Panc1 (cell line): ENCODE measurements around the gene HCRTR1.

Source experiments
- SIN3A ChIP-seq: IDR thresholded peaks from 2 replicates; pipeline ENCODE4 v1.6.1; 2012; ENCODE audit warnings: low read depth, mild to moderate bottlenecking, low read length, moderate library complexity, borderline replicate concordance; ENCODE audit not compliant: insufficient read depth
- TCF7L2 ChIP-seq: IDR thresholded peaks from 2 replicates; pipeline ENCODE4 v1.6.1; 2011; ENCODE audit warnings: mild to moderate bottlenecking, low read depth, low read length, inconsistent platforms
- TF ChIP-seq, protein P1 (sequence below): fragments of 450-650 bp; IDR thresholded peaks from 2 replicates; pipeline ENCODE4 v1.5.1; 2017; ENCODE audit warnings: mild to moderate bottlenecking
- TF ChIP-seq, protein P2 (sequence below), 2 experiments: IDR thresholded peaks; 2 replicates each; pipeline ENCODE4 v1.6.1; 2011 to 2012; ENCODE audit warnings: low read depth in 2 of 2, control low read depth in 1 of 2, low read length in 1 of 2, mild to moderate bottlenecking in 1 of 2, moderate library complexity in 1 of 2; ENCODE audit not compliant: insufficient read depth in 1 of 2

DNA sequence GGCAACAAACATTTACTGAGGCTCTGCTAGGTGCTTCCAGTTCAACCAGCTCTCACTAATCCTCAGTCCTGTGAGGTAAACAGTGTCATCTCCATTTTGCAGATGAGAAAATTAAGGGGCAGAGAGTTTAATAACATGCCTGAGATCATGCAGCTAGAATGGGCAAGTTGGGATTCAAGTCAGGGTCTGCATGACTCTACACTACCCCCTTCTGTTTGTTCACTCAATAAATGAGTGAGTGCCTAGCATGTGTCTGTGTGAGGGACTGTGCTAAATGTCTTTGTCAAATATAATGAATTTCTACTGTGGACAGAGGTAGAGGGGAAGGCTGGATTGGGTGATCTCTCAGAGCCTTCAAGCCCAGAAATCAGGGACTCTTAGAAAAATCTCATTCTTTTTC, 22.7 kb downstream of the HCRTR1 start:
- TF ChIP-seq SIN3A (no peak), TCF7L2 (no peak)
- TF ChIP-seq, protein P1, sequence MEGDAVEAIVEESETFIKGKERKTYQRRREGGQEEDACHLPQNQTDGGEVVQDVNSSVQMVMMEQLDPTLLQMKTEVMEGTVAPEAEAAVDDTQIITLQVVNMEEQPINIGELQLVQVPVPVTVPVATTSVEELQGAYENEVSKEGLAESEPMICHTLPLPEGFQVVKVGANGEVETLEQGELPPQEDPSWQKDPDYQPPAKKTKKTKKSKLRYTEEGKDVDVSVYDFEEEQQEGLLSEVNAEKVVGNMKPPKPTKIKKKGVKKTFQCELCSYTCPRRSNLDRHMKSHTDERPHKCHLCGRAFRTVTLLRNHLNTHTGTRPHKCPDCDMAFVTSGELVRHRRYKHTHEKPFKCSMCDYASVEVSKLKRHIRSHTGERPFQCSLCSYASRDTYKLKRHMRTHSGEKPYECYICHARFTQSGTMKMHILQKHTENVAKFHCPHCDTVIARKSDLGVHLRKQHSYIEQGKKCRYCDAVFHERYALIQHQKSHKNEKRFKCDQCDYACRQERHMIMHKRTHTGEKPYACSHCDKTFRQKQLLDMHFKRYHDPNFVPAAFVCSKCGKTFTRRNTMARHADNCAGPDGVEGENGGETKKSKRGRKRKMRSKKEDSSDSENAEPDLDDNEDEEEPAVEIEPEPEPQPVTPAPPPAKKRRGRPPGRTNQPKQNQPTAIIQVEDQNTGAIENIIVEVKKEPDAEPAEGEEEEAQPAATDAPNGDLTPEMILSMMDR = 0 out of 2 replicates have a peak, but pooled peaks have one; percentile 13
- TF ChIP-seq, protein P2, sequence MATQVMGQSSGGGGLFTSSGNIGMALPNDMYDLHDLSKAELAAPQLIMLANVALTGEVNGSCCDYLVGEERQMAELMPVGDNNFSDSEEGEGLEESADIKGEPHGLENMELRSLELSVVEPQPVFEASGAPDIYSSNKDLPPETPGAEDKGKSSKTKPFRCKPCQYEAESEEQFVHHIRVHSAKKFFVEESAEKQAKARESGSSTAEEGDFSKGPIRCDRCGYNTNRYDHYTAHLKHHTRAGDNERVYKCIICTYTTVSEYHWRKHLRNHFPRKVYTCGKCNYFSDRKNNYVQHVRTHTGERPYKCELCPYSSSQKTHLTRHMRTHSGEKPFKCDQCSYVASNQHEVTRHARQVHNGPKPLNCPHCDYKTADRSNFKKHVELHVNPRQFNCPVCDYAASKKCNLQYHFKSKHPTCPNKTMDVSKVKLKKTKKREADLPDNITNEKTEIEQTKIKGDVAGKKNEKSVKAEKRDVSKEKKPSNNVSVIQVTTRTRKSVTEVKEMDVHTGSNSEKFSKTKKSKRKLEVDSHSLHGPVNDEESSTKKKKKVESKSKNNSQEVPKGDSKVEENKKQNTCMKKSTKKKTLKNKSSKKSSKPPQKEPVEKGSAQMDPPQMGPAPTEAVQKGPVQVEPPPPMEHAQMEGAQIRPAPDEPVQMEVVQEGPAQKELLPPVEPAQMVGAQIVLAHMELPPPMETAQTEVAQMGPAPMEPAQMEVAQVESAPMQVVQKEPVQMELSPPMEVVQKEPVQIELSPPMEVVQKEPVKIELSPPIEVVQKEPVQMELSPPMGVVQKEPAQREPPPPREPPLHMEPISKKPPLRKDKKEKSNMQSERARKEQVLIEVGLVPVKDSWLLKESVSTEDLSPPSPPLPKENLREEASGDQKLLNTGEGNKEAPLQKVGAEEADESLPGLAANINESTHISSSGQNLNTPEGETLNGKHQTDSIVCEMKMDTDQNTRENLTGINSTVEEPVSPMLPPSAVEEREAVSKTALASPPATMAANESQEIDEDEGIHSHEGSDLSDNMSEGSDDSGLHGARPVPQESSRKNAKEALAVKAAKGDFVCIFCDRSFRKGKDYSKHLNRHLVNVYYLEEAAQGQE (IDR thresholded peaks at IDR 0.05; ENCODE audit: insufficient read depth in 1 of 2, low read depth in 2 of 2, low read length in 1 of 2) = no peak
